Testis (tissue), 2 donors: Measurements from ENCODE around the gene CFAP20.

Experiments
- CTCF ChIP-seq, 3 experiments: fragments of 450-650 bp in 2 of 3; fragments of 200-600 bp in 1 of 3; sonication (generic) in 1 of 3; IDR thresholded peaks; one replicate each; pipeline ENCODE4 v1.5.1; 2016 to 2019; ENCODE audit warnings: antibody characterized with exemption in 3 of 3, mild to moderate bottlenecking in 2 of 3, moderate library complexity in 1 of 3
- POLR2A ChIP-seq: fragments of 450-650 bp; IDR thresholded peaks from one replicate; pipeline ENCODE4 v1.6.1; 2017; ENCODE audit warnings: antibody characterized with exemption, mild to moderate bottlenecking, moderate library complexity

- TF ChIP-seq CTCF (IDR thresholded peaks at IDR 0.05), result no peak
- TF ChIP-seq POLR2A, result no peak
These were observed 41.0 kb upstream of the CFAP20 start for GRCh38 chr16:58170223-58170622.
